Ammon's horn (tissue), 1 donor: Measurements from ENCODE around the gene TDRD1.

Experiments
- DNase-seq: peaks from one replicate; pipeline ENCODE4 v3.0.0-alpha.2; 2016; ENCODE audit warnings: low spot score

Gene TDRD1

DNA sequence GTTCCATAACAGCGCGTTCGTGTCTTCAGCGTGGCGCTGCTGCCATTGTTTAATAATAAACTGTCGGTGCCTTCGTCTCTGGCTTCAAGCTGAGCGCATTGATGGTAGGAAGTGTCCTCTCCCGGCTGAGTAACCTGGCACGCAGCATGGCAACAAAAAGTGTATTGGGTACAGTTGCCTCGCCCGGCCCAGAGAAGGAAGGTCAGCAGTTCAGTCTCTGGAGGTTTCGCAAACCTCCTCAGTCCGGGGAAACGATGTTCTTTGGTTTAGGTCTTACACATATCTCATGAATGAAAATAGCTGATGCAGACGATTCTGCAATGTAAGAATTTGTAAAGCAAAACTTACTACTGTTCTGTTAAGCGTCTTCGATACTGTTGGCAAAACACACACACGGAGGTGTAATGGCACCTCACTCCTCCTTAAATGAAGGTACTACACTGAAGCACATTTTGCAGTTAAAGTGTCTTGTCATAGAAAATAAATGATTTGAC, 4.4 kb upstream of the TDRD1 start:
- DNase-seq: peak; percentile 58

DNA sequence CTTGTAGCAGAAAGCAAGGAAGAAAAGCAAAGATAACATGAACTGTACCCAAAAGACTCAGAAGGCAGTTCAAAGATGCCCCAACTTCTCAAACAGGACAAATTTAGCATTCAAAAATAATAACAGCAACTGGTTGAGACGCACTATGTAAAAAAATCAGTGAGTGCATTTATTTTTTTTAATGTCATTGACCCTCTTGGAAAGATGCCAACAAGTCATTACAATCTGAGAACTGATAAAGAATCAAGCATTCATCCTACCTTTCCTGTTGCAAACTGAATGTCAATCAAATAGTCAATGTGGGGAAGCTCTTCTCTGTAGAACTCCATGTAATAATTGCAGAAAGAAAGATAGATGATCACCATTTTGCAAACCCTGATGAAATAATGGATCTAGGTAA, 3.5 kb upstream of the TDRD1 start:
- DNase-seq: no peak

DNA sequence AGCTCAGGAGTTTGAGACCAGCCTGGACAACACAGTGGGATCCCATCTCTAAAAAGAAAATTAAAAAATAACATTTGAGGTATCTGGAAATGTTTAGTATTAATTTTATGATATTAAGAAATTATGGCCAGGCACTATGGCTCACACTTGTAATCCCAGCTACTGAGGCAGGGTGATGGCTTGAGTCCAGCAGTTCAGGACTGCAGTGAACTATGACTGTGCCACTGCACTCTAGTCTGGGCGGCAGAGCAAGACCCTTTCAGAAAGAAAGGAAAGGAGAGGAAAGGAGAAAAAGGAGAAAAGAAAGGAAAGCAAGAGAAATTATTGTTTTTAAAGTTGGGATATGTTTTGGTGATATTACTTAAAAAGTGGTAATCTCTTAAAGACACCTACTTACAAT, 2.6 kb upstream of the TDRD1 start:
- no peak for DNase-seq

DNA sequence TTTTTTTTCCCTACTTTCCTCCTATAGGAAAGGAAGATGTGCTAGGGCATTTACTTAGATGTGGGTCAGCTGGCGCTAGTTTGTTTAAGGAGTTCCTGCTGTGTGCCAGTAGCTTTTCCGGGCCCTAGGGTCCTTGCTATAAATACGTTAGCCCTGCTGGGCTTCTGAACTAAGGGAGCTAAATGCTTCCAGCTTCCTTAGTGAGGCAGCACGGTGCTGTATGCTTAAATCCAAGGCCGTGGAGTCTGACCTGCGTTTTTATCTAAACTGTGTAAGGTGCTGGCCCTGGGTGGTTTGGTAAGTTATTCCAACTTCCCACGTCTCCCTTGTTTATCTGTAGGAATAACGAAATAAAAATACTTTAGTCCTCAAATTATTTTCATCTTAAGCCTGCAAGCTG, 594 bp downstream of the TDRD1 start:
- no peak for DNase-seq

DNA sequence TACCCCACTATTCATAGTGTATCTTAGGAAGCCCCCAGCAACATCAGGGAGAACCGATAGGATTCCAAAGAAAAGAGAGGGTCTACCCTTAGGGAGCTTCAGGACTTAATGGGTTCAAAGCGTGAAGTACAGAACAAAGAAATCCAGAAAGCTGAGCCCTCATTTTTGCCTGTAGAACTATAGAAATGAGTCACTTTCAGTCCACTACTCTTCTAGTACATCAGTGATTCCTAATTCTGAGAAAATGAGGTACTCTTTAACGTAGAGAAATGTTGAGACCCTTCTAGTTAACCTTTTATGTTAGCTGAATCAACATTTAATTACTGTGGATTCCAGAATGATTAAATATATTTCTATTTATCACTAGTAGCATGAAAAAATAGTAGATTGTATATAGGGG, 1.8 kb downstream of the TDRD1 start:
- no peak for DNase-seq

- no peak for DNase-seq
Observed at GRCh38 chr10:114181971-114182370, 2.8 kb downstream of the TDRD1 start.

GRCh38 chr10:114183563-114183962, 4.4 kb downstream of the TDRD1 start:
- DNase-seq: no peak

DNA sequence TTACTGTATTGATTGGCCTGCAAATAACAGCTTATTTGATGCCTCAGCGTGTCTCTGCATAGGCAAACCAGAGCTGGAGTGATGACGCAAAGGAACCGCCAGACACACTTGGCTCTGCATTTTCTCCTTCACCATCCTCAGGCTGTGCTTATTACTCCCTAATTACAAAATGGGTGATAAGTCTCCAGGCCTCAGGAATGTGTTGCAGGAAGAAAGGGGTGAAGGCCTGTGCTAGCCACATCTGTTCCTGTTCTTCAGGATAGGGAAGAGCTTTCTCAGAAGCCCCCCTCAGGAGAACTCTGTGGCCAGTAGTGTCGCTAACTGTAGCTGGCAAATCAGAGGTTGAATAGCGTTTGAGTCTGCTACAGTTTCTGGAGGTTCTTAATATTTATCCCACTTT, 5.1 kb downstream of the TDRD1 start:
- DNase-seq: no peak

GRCh38 chr10:114188001-114188400, 8.8 kb downstream of the TDRD1 start:
- DNase-seq: no peak

- DNase-seq: no peak
Observed at GRCh38 chr10:114188900-114189299, 9.7 kb downstream of the TDRD1 start.

DNA sequence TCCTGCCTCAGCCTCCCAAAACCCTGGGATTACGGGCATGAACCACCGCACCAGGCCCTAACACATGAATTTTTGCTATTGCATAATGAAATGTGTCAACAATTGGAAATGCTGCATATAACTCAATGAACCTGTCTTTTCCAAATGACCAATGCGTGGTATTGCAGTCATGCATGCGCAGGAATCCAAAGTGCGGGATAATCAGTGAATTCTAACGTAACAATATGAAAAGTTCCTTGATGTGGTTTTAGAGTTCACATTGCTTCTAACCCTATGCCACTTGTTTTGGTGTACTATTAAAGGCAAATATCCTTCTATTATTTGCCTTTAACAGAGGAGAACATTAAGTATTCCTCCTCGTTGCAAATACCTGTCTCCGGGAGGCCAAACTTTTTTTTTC, 10.5 kb downstream of the TDRD1 start:
- no peak for DNase-seq

DNA sequence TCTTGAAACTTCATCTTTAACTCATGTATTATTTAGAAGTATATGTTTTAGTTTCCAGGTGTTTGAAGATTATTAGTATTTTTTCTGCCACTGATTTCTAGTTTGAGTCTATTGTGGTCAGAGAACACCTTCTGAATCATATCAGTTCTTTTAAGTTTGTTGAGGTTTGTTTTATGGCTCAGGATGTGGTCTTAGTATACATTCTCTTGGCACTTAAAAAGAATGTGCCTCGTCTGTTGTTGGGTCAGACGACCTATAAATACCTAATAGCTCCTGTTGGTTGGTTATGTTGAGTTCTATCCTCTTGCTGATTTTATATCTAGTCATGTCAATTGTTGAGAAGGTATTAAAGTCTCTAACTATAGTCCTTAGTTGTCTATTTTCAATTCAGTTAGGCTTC, 15.9 kb downstream of the TDRD1 start:
- DNase-seq: no peak

GRCh38 chr10:114199239-114199638, 20.1 kb downstream of the TDRD1 start:
- no peak for DNase-seq

- no peak for DNase-seq
Observed at GRCh38 chr10:114202812-114203211, 23.7 kb downstream of the TDRD1 start.

- no peak for DNase-seq
Observed at GRCh38 chr10:114206902-114207301, 27.7 kb downstream of the TDRD1 start.

DNA sequence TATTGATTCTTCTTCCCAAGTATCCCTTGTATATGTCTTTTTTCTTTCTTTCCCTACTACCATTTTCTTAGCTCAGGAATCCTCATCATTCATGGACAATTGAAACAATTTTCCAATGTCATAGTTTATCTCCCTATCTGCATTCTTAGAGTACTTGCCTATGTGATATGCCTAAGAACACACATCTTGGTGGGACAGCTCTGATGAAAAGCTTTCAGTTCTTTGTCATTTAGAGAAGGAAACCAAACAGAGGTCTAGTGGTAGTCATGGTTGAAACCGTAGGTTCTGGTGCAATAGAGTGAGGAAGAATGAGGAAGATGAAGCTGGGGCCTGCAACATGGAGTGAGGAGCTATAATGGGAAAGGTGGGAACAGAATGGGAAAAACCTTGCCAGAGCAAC, 28.2 kb downstream of the TDRD1 start:
- no peak for DNase-seq

DNA sequence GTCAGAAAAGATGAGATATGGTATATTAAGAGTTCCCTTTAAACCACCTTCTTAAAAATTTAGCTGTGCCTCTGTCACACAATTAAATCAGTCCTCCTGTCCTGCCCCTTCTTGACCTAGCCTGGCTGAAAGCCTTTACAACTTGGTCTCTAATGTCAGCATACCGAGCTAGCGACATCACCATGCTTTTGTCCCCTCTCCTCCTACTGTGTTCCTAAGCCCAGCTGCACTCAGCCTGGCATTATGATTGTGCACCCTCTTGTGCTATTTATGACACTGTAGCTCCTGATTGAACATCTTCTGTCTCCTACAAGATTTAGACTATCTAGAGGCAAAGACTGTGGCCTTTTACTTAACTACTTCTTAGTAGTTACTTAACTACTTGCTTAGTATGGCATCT, 29.2 kb downstream of the TDRD1 start:
- DNase-seq: no peak

GRCh38 chr10:114212153-114212552, 33.0 kb downstream of the TDRD1 start:
- no peak for DNase-seq

GRCh38 chr10:114215033-114215432, 35.9 kb downstream of the TDRD1 start:
- no peak for DNase-seq

- DNase-seq: no peak
Observed at GRCh38 chr10:114220281-114220680, 41.1 kb downstream of the TDRD1 start.

DNA sequence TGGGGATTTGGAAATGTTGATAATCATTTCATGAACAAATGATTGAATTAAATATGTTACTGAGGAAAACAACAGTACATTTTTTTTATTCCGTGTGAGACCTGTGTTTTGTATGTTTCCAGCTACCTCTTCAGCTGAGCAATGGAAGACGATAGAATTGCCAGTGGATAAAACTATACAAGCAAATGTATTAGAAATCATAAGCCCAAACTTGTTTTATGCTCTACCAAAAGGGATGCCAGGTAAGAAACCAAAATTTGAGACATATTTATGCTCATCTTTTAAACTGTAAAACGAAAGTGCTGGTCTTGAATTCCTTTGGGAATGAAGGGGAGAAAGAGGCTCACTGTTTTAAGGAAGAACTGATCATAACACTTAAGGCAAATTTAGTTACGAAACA, 42.1 kb downstream of the TDRD1 start:
- DNase-seq: no peak

GRCh38 chr10:114223066-114223465, 43.9 kb downstream of the TDRD1 start:
- DNase-seq: no peak

DNA sequence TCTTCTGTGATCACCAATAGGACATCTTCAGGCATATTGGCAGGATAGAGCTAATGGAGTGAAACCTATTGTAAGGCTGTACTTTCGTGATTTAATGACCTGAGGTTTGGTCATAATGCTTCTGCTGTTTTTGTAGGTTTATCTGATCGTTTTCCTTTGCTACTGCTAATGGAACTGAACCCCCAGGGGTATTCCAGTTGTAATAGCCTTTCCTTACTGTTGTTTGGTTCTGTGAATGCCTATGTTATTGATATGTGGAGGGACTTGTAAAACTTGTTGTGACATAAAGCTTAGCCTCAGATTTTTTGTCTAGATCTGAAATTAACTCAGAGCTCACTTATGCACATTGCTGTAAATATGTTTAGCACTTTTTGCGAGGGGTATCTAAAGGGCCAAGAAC, 49.0 kb downstream of the TDRD1 start:
- DNase-seq: no peak

- DNase-seq: no peak
Observed at GRCh38 chr10:114232561-114233176, 53.5 kb downstream of the TDRD1 start.

DNA sequence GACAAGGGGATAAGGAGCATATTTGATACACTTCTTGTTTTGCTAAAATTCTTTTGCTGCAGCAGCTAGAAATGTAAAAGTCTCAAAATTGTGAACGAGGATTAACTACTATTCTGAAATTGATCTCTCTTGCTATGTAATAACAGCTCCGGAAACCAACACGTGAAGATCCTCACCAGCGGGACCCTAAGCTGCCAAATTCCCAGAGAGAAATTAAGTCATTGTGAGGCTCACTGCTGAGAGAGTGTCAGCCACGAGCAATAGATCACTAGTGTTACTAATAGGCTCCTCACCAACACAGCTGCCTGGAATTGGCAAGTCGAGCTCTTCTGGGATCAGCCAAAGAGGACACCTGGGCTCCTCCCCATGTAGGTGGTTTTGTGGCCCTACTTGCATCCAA, 54.3 kb downstream of the TDRD1 start:
- no peak for DNase-seq
